Measurements from ENCODE around the gene TMEM72. TPM values are rescaled to one million over a fixed set of nuclear protein-coding genes. Genes with fewer than 3 reads are reported as not detected.

TMEM72 gene
- total RNA-seq, 1 donor from 2014 or later: not detected

- intact Hi-C loops (cut with DNase I): no loop called here
- no peaks in the 10 kb centered on the region for H3K4me1 ChIP-seq
- TF ChIP-seq, protein P1, sequence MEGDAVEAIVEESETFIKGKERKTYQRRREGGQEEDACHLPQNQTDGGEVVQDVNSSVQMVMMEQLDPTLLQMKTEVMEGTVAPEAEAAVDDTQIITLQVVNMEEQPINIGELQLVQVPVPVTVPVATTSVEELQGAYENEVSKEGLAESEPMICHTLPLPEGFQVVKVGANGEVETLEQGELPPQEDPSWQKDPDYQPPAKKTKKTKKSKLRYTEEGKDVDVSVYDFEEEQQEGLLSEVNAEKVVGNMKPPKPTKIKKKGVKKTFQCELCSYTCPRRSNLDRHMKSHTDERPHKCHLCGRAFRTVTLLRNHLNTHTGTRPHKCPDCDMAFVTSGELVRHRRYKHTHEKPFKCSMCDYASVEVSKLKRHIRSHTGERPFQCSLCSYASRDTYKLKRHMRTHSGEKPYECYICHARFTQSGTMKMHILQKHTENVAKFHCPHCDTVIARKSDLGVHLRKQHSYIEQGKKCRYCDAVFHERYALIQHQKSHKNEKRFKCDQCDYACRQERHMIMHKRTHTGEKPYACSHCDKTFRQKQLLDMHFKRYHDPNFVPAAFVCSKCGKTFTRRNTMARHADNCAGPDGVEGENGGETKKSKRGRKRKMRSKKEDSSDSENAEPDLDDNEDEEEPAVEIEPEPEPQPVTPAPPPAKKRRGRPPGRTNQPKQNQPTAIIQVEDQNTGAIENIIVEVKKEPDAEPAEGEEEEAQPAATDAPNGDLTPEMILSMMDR (IDR thresholded peaks at IDR 0.05): no peak
- H3K27me3 ChIP-seq: no peaks in the 10 kb centered on the region
- H3K9me3 ChIP-seq: no peaks in the 10 kb centered on the region
- H3K27ac ChIP-seq: no peak overlapping the region
- no peak overlapping the region for H3K4me3 ChIP-seq
- DNase-seq (ENCODE audit: low spot score in 2 of 2): no peak
- H3K36me3 ChIP-seq: no peaks in the 10 kb centered on the region
Observed at GRCh38 chr10:44897049-44897448, 14.1 kb upstream of the TMEM72 start.

- H3K9me3 ChIP-seq: no peaks in the 10 kb centered on the region
- no peaks in the 10 kb centered on the region for H3K27me3 ChIP-seq
- H3K4me1 ChIP-seq: no peaks in the 10 kb centered on the region
- no peak overlapping the region for H3K4me3 ChIP-seq
- DNase-seq (ENCODE audit: low spot score in 2 of 2): no peak
- intact Hi-C loops (cut with DNase I): no loop called here
- TF ChIP-seq, protein P1 (IDR thresholded peaks at IDR 0.05): no peak
- H3K27ac ChIP-seq: no peak overlapping the region
- H3K36me3 ChIP-seq: no peaks in the 10 kb centered on the region
Observed at GRCh38 chr10:44898665-44899064, 12.5 kb upstream of the TMEM72 start.

- no peaks in the 10 kb centered on the region for H3K36me3 ChIP-seq
- intact Hi-C loops (cut with DNase I): no loop called here
- TF ChIP-seq, protein P1 (IDR thresholded peaks at IDR 0.05): no peak
- no peaks in the 10 kb centered on the region for H3K27me3 ChIP-seq
- H3K9me3 ChIP-seq: no peaks in the 10 kb centered on the region
- no peak for DNase-seq (ENCODE audit: low spot score in 2 of 2)
- H3K4me3 ChIP-seq: no peak overlapping the region
- H3K27ac ChIP-seq: no peak overlapping the region
- H3K4me1 ChIP-seq: no peaks in the 10 kb centered on the region
Observed at GRCh38 chr10:44899450-44900080, 11.6 kb upstream of the TMEM72 start.

DNA sequence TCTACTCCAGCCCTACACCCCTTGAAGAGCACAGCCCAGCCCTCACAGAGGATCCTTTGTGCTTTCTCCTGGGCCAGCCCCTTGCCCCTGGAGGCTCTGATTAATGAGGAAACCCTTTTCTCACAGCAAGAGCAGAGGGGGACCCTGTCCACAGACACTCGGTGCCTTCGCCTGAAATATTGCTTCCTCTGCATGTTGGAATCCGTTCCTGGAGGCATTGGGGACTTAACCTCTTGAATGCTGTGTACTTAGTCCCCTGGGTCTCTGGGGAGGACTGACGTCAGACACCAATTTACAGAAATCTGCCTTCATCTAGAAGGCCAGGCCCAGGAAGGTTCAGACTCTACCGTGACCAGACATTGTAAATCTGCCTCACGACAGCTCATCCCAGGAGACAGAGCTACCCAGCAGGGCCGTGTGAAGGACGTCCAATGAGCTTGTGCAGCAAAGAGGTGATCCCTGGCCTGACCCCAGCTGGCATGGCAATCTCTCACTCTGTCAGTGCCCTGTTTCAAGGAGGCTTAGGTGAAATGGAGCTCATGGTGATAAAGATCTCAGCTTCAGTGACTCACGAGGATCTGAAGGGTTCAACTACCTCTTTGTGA is 8.1 kb upstream of the TMEM72 start:
- DNase-seq (ENCODE audit: low spot score in 2 of 2): no peak
- no peaks in the 10 kb centered on the region for H3K27me3 ChIP-seq
- no peak overlapping the region for H3K27ac ChIP-seq
- TF ChIP-seq, protein P1 (IDR thresholded peaks at IDR 0.05): no peak
- H3K4me1 ChIP-seq: no peaks in the 10 kb centered on the region
- no peak overlapping the region for H3K4me3 ChIP-seq
- intact Hi-C loops (cut with DNase I): no loop called here
- no peaks in the 10 kb centered on the region for H3K9me3 ChIP-seq
- H3K36me3 ChIP-seq: no peaks in the 10 kb centered on the region

GRCh38 chr10:44906486-44906885 is 4.7 kb upstream of the TMEM72 start:
- no peak overlapping the region for H3K27ac ChIP-seq
- no peak overlapping the region for H3K4me3 ChIP-seq
- H3K9me3 ChIP-seq: no peaks in the 10 kb centered on the region
- no peaks in the 10 kb centered on the region for H3K27me3 ChIP-seq
- intact Hi-C loops (cut with DNase I): no loop called here
- H3K36me3 ChIP-seq: no peaks in the 10 kb centered on the region
- DNase-seq (ENCODE audit: low spot score in 2 of 2): no peak
- TF ChIP-seq, protein P1 (IDR thresholded peaks at IDR 0.05): no peak
- no peaks in the 10 kb centered on the region for H3K4me1 ChIP-seq
